GM21360 (cell line): ENCODE data around the gene CHAD.

Experiments used
- ATAC-seq: cut with Tn5 transposase; IDR thresholded peaks from one replicate; pipeline ENCODE4 v1.9.1; 2021; ENCODE audit warnings: mild to moderate bottlenecking, moderate library complexity; ENCODE audit not compliant: unreplicated experiment

The CHAD gene

GRCh38 chr17:50460831-50461526, 7.7 kb downstream of the CHAD start:
- no peak for ATAC-seq

- ATAC-seq = no peak
Measured at GRCh38 chr17:50459756-50460155, 8.9 kb downstream of the CHAD start.

GRCh38 chr17:50458701-50459676, 9.7 kb downstream of the CHAD start:
- ATAC-seq = no peak

GRCh38 chr17:50458270-50458669, 10.4 kb downstream of the CHAD start:
- no peak for ATAC-seq

GRCh38 chr17:50457621-50458020, 11.1 kb downstream of the CHAD start:
- ATAC-seq = no peak

- no peak for ATAC-seq
Measured at GRCh38 chr17:50453901-50454300, 14.8 kb downstream of the CHAD start.

- no peak for ATAC-seq
Measured at GRCh38 chr17:50452630-50453300, 15.9 kb downstream of the CHAD start.

GRCh38 chr17:50451943-50452629, 16.6 kb downstream of the CHAD start:
- ATAC-seq = no peak

GRCh38 chr17:50448643-50449042, 20.0 kb downstream of the CHAD start:
- ATAC-seq = no peak

- no peak for ATAC-seq
Measured at GRCh38 chr17:50447870-50448595, 20.6 kb downstream of the CHAD start.

- ATAC-seq = no peak
Measured at GRCh38 chr17:50445730-50446325, 22.9 kb downstream of the CHAD start.

GRCh38 chr17:50444841-50445715, 23.6 kb downstream of the CHAD start:
- ATAC-seq = no peak

- ATAC-seq = no peak
Measured at GRCh38 chr17:50443505-50443974, 25.1 kb downstream of the CHAD start.

GRCh38 chr17:50440838-50441829, 27.5 kb downstream of the CHAD start:
- no peak for ATAC-seq

GRCh38 chr17:50440172-50440837, 28.4 kb downstream of the CHAD start:
- ATAC-seq = no peak

- no peak for ATAC-seq
Measured at GRCh38 chr17:50439008-50439407, 29.7 kb downstream of the CHAD start.

GRCh38 chr17:50437409-50437808, 31.3 kb downstream of the CHAD start:
- no peak for ATAC-seq
